ENCODE measurements around the gene OPN4.

GRCh38 chr10:86715156-86715795 lies 60.9 kb downstream of the OPN4 start:
- TF ChIP-seq CTCF (IDR thresholded peaks at IDR 0.05) = no peak
- no peak for TF ChIP-seq EZH2phosphoT487 (IDR thresholded peaks at IDR 0.05)
- TF ChIP-seq EZH2 (IDR thresholded peaks at IDR 0.05) = no peak
